Ascending aorta (tissue), 2 donors: Measurements from ENCODE around the gene ALPK1. TPM values are rescaled to one million over a fixed set of nuclear protein-coding genes. Genes with fewer than 3 reads are reported as not detected.

Experiments
- DNase-seq, 2 donors: peaks; one replicate each; pipeline ENCODE4 v3.0.0-alpha.2; 2019; ENCODE audit warnings: low spot score in 2 of 2
- H3K27ac ChIP-seq, 2 donors: fragments of 200-600 bp; sonication (generic); one replicate each; pipeline ENCODE4 v1.5.1; 2016 to 2017; ENCODE audit warnings: mild to moderate bottlenecking in 1 of 2
- H3K27me3 ChIP-seq: fragments of 200-600 bp; sonication (generic); one replicate; pipeline ENCODE4 v1.5.1; 2017
- H3K36me3 ChIP-seq, 2 donors: fragments of 200-600 bp; sonication (generic); one replicate each; pipeline ENCODE4 v1.5.1; 2016
- H3K4me1 ChIP-seq, 2 donors: fragments of 200-600 bp; sonication (generic); one replicate each; pipeline ENCODE4 v1.5.1; 2016 to 2017; ENCODE audit warnings: mild to moderate bottlenecking in 1 of 2
- H3K4me3 ChIP-seq, 2 donors: fragments of 200-600 bp; sonication (generic); one replicate each; pipeline ENCODE4 v1.5.1; 2016 to 2017; ENCODE audit warnings: mild to moderate bottlenecking in 1 of 2
- H3K9me3 ChIP-seq, 2 donors: fragments of 200-600 bp; sonication (generic); one replicate each; pipeline ENCODE4 v1.5.1; 2016
- intact Hi-C: fragments of 100-400 bp; cut with DNase I; formaldehyde crosslinking; loops from one replicate; pipeline ENCODE4 v1.15.1; 2023
- total RNA-seq: library from RNA; depleted of rRNA; stranded (reverse); fragments of >200 nt; gene quantifications from one replicate; pipeline ENCODE4 v1.1.0, GENCODE V29; 2016
- TF ChIP-seq, protein P1 (sequence below), 3 experiments: fragments of 200-600 bp in 2 of 3; fragments of 450-650 bp in 1 of 3; sonication (generic) in 2 of 3; IDR thresholded peaks; one replicate each; pipeline ENCODE4 v1.5.1; 2016 to 2019; ENCODE audit warnings: antibody characterized with exemption in 3 of 3, mild to moderate bottlenecking in 1 of 3, moderate library complexity in 1 of 3

ALPK1 gene
- total RNA-seq, 1 donor from 2014 or later = 8.7 TPM

GRCh38 chr4:112276113-112276512 lies 21.1 kb upstream of the ALPK1 start:
- Histone ChIP-seq H3K27ac (no peak overlapping the region), H3K4me3 (no peak overlapping the region)
- DNase-seq = no peak

GRCh38 chr4:112277220-112277619 lies 19.9 kb upstream of the ALPK1 start:
- Histone ChIP-seq H3K9me3 (no peaks in the 10 kb centered on the region), H3K27me3 (no peaks in the 10 kb centered on the region), H3K4me1 (peaks cover 3 to 4% of the 10 kb centered on the region in 2 donors), H3K27ac (no peak overlapping the region), H3K36me3 (peaks cover 0 to 17% of the 10 kb centered on the region in 2 donors), H3K4me3 (no peak overlapping the region)
- TF ChIP-seq, protein P1, sequence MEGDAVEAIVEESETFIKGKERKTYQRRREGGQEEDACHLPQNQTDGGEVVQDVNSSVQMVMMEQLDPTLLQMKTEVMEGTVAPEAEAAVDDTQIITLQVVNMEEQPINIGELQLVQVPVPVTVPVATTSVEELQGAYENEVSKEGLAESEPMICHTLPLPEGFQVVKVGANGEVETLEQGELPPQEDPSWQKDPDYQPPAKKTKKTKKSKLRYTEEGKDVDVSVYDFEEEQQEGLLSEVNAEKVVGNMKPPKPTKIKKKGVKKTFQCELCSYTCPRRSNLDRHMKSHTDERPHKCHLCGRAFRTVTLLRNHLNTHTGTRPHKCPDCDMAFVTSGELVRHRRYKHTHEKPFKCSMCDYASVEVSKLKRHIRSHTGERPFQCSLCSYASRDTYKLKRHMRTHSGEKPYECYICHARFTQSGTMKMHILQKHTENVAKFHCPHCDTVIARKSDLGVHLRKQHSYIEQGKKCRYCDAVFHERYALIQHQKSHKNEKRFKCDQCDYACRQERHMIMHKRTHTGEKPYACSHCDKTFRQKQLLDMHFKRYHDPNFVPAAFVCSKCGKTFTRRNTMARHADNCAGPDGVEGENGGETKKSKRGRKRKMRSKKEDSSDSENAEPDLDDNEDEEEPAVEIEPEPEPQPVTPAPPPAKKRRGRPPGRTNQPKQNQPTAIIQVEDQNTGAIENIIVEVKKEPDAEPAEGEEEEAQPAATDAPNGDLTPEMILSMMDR (IDR thresholded peaks at IDR 0.05) = no peak
- DNase-seq = no peak
- intact Hi-C loops = no loop called here

More at GRCh38 chr4:112276113-112276512, 21.1 kb upstream of the ALPK1 start:
- TF ChIP-seq, protein P1 (IDR thresholded peaks at IDR 0.05) = no peak
- Histone ChIP-seq H3K9me3 (no peaks in the 10 kb centered on the region), H3K36me3 (peaks cover 0 to 17% of the 10 kb centered on the region in 2 donors), H3K27me3 (no peaks in the 10 kb centered on the region), H3K4me1 (peaks cover 3 to 4% of the 10 kb centered on the region in 2 donors)
- intact Hi-C loops = no loop called here

- H3K27ac ChIP-seq = no peak overlapping the region
- DNase-seq = no peak
Measured at GRCh38 chr4:112277705-112278448, 19.3 kb upstream of the ALPK1 start.

GRCh38 chr4:112279025-112279881 lies 17.9 kb upstream of the ALPK1 start:
- intact Hi-C loops = no loop called here
- H3K27me3 ChIP-seq = no peaks in the 10 kb centered on the region
- no peak overlapping the region for H3K27ac ChIP-seq

More at GRCh38 chr4:112277705-112278448, 19.3 kb upstream of the ALPK1 start:
- no peaks in the 10 kb centered on the region for H3K27me3 ChIP-seq
- intact Hi-C loops = no loop called here
- H3K9me3 ChIP-seq = no peaks in the 10 kb centered on the region
- H3K4me3 ChIP-seq = no peak overlapping the region
- H3K36me3 ChIP-seq = peaks cover 0 to 17% of the 10 kb centered on the region in 2 donors
- TF ChIP-seq, protein P1 (IDR thresholded peaks at IDR 0.05) = no peak
- peaks cover 3 to 4% of the 10 kb centered on the region in 2 donors for H3K4me1 ChIP-seq

DNA sequence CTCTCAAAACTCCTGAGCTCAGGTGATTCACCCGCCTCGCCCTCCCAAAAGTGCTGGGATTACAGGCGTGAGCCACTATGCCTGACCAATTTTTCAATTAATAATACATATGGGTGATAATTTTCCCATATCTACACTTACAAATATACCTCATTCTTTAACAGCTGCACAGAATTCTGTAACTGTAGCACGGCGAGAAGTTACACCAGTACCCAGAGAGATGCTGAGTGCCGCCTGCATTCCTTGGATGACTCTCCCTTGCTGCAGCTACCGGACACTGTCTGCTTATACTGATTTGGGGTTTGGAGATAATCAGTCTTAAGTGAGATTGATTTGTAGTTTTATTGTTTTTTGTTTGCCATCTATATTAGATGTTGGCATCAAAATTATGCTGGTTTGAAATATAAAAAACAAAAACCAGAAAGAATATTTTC lies 17.3 kb upstream of the ALPK1 start:
- no peak overlapping the region for H3K4me3 ChIP-seq
- intact Hi-C loops = no loop called here
- peaks cover 3 to 5% of the 10 kb centered on the region in 2 donors for H3K4me1 ChIP-seq
- H3K9me3 ChIP-seq = no peaks in the 10 kb centered on the region
- TF ChIP-seq, protein P1 (IDR thresholded peaks at IDR 0.05) = no peak
- peaks cover 0 to 17% of the 10 kb centered on the region in 2 donors for H3K36me3 ChIP-seq
- no peak overlapping the region for H3K27ac ChIP-seq
- no peaks in the 10 kb centered on the region for H3K27me3 ChIP-seq
- no peak for DNase-seq

More at GRCh38 chr4:112279025-112279881, 17.9 kb upstream of the ALPK1 start:
- peaks cover 3 to 5% of the 10 kb centered on the region in 2 donors for H3K4me1 ChIP-seq
- H3K4me3 ChIP-seq = no peak overlapping the region
- no peaks in the 10 kb centered on the region for H3K9me3 ChIP-seq
- no peak for DNase-seq
- TF ChIP-seq, protein P1 (IDR thresholded peaks at IDR 0.05) = no peak
- peaks cover 0 to 17% of the 10 kb centered on the region in 2 donors for H3K36me3 ChIP-seq
